ENCODE data around the gene EPHB1. TPM values are rescaled to one million over a fixed set of nuclear protein-coding genes. Genes with fewer than 3 reads are reported as not detected.

Gene EPHB1
- polyA plus RNA-seq, 3 donors, result 0.06 to 0.55 TPM; not detected in 1

DNA sequence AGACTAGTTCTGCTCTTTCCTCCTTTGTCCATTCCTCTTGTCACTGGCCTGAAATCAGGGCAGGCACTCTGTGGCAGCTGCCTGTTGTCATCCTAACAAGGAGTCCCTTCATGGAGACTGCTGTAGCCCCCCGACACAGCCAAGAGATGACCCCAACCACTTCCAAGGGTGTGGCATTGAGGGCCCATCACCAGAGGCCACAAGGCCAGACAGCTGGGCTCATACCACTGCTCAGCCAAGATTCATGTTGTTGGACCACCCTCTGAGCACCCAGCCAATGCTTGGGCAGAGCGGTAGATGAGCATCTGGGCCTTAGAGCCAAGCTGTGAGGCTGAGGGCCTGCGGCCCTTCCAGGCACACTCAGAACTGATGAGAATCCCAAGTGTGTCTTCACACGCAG, 85.4 kb downstream of the EPHB1 start:
- TF ChIP-seq, protein P1, sequence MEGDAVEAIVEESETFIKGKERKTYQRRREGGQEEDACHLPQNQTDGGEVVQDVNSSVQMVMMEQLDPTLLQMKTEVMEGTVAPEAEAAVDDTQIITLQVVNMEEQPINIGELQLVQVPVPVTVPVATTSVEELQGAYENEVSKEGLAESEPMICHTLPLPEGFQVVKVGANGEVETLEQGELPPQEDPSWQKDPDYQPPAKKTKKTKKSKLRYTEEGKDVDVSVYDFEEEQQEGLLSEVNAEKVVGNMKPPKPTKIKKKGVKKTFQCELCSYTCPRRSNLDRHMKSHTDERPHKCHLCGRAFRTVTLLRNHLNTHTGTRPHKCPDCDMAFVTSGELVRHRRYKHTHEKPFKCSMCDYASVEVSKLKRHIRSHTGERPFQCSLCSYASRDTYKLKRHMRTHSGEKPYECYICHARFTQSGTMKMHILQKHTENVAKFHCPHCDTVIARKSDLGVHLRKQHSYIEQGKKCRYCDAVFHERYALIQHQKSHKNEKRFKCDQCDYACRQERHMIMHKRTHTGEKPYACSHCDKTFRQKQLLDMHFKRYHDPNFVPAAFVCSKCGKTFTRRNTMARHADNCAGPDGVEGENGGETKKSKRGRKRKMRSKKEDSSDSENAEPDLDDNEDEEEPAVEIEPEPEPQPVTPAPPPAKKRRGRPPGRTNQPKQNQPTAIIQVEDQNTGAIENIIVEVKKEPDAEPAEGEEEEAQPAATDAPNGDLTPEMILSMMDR (IDR thresholded peaks at IDR 0.05), result no peak
- Mint-ChIP-seq H3K4me3 (no peak overlapping the region), H3K36me3 (no peaks in the 10 kb centered on the region), H3K27ac (no peak overlapping the region), H3K27me3 (ENCODE audit: low read depth in 3 of 3) (peaks cover 0 to 6% (median 3%) of the 10 kb centered on the region in 3 donors), H3K4me1 (no peaks in the 10 kb centered on the region), H3K9me3 (peaks cover 0 to 4% (median 0%) of the 10 kb centered on the region in 7 donors)
- H4K20me1 ChIP-seq (ENCODE audit: insufficient read depth, low read length), result no peaks in the 10 kb centered on the region
- DNase-seq, result no peak
- intact Hi-C loops (cut with micrococcal nuclease), result no loop called here
- H3K27ac ChIP-seq (ENCODE audit: low read depth in 1 of 2, low read length in 2 of 2), result no peak overlapping the region
- H3K9me3 ChIP-seq (replicated peaks in 1 of 2; ENCODE audit: control insufficient read depth in 1 of 2, insufficient read depth in 1 of 2, low read length in 2 of 2), result no peaks in the 10 kb centered on the region
- H3K4me1 ChIP-seq (ENCODE audit: control insufficient read depth in 1 of 2, insufficient read depth in 2 of 2, low read length in 2 of 2), result no peaks in the 10 kb centered on the region
- H3K9ac ChIP-seq (ENCODE audit: insufficient read depth, low read length, poor library complexity, severe bottlenecking), result no peak overlapping the region
- H3K27me3 ChIP-seq (ENCODE audit: control insufficient read depth in 2 of 2, insufficient read depth in 2 of 2, low read length in 2 of 2), result no peaks in the 10 kb centered on the region
- no peaks in the 10 kb centered on the region for H3K79me2 ChIP-seq (ENCODE audit: insufficient read depth, low read length)
- WGBS (ENCODE audit: insufficient coverage), result 90% methylated on average over 4 of the region's 4 CpGs
- H3K4me2 ChIP-seq (replicated peaks; ENCODE audit: extremely low read depth, low read length, poor library complexity, severe bottlenecking), result no peak overlapping the region
- no peaks in the 10 kb centered on the region for H3K36me3 ChIP-seq (replicated peaks in 1 of 2; ENCODE audit: control insufficient read depth in 1 of 2, insufficient read depth in 2 of 2, low read length in 2 of 2)
- no peak overlapping the region for H3K4me3 ChIP-seq (replicated peaks in 1 of 3; ENCODE audit: low read depth in 2 of 3, low read length in 3 of 3)
- no peak overlapping the region for H2AFZ ChIP-seq (ENCODE audit: insufficient read depth, low read depth, low read length, poor library complexity, severe bottlenecking)

DNA sequence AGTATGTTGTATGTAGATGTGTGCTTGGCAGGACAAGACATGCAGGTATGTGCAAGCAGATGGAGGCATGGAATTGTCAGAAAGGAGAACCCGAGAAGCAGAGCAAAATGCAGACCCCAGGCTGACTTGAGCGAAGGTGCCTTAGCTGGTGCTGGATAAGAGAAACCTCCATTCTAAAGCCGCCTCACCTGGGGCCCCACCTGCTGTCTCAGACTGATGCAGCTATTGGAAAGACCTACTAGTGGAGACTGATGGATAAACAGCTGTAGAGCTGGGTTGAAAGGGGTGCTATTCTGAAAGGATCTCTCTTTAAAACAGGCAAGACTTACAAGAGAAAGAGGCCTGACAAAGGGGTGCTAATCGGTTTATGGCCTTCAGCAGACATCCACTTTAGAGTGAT, 86.2 kb downstream of the EPHB1 start:
- H3K4me1 Mint-ChIP-seq, result peaks cover 7% of the 10 kb centered on the region
- WGBS (ENCODE audit: insufficient coverage), result 86% methylated on average over 1 of the region's 4 CpGs
- no peaks in the 10 kb centered on the region for H4K20me1 ChIP-seq (ENCODE audit: insufficient read depth, low read length)
- H3K79me2 ChIP-seq (ENCODE audit: insufficient read depth, low read length), result no peaks in the 10 kb centered on the region
- H3K27me3 Mint-ChIP-seq (ENCODE audit: low read depth in 3 of 3), result peaks cover 0 to 5% (median 3%) of the 10 kb centered on the region in 3 donors
- H3K9me3 ChIP-seq (replicated peaks in 1 of 2; ENCODE audit: control insufficient read depth in 1 of 2, insufficient read depth in 1 of 2, low read length in 2 of 2), result no peaks in the 10 kb centered on the region
- no peak overlapping the region for H3K4me3 Mint-ChIP-seq
- no peak overlapping the region for H3K27ac ChIP-seq (ENCODE audit: low read depth in 1 of 2, low read length in 2 of 2)
- no peaks in the 10 kb centered on the region for H3K27me3 ChIP-seq (ENCODE audit: control insufficient read depth in 2 of 2, insufficient read depth in 2 of 2, low read length in 2 of 2)
- intact Hi-C loops (cut with micrococcal nuclease), result no loop called here
- no peak overlapping the region for H2AFZ ChIP-seq (ENCODE audit: insufficient read depth, low read depth, low read length, poor library complexity, severe bottlenecking)
- H3K9ac ChIP-seq (ENCODE audit: insufficient read depth, low read length, poor library complexity, severe bottlenecking), result no peak overlapping the region
- H3K36me3 Mint-ChIP-seq, result no peaks in the 10 kb centered on the region
- peaks cover 0 to 4% (median 0%) of the 10 kb centered on the region in 7 donors for H3K9me3 Mint-ChIP-seq
- DNase-seq, result no peak
- H3K27ac Mint-ChIP-seq, result no peak overlapping the region
- H3K4me1 ChIP-seq (ENCODE audit: control insufficient read depth in 1 of 2, insufficient read depth in 2 of 2, low read length in 2 of 2), result peaks cover 3 to 5% of the 10 kb centered on the region in 2 donors
- TF ChIP-seq, protein P1 (IDR thresholded peaks at IDR 0.05), result no peak
- H3K4me2 ChIP-seq (replicated peaks; ENCODE audit: extremely low read depth, low read length, poor library complexity, severe bottlenecking), result no peak overlapping the region
- no peak overlapping the region for H3K4me3 ChIP-seq (replicated peaks in 1 of 3; ENCODE audit: low read depth in 2 of 3, low read length in 3 of 3)
- no peaks in the 10 kb centered on the region for H3K36me3 ChIP-seq (replicated peaks in 1 of 2; ENCODE audit: control insufficient read depth in 1 of 2, insufficient read depth in 2 of 2, low read length in 2 of 2)
